ENCODE results near the gene SCTR. TPM values are rescaled to one million over a fixed set of nuclear protein-coding genes. Genes with fewer than 3 reads are reported as not detected.

Gene SCTR
- total and polyA plus RNA-seq, 2 of the 13 experiments (the other 11 are each of a cell fraction or from before 2014, with no cell fraction given): not detected

- no peak overlapping the region for H3K4me2 ChIP-seq (ENCODE audit: low read depth, low read length)
- H3K9ac ChIP-seq (ENCODE audit: insufficient read depth, low read depth, low read length): no peak overlapping the region
- H3K9me3 ChIP-seq (ENCODE audit: low read length): no peaks in the 10 kb centered on the region
- DNase-seq (ENCODE audit: low spot score) (peak; percentile 33), ATAC-seq (peak; percentile 44; the same call in 2 of the 3 replicates), FAIRE-seq (no peak)
- H3K4me1 ChIP-seq (ENCODE audit: insufficient read depth, low read length): peaks cover 12% of the 10 kb centered on the region
- no peak overlapping the region for H2AFZ ChIP-seq (ENCODE audit: low read length)
- H3K79me2 ChIP-seq (ENCODE audit: insufficient read depth, low read length): no peaks in the 10 kb centered on the region
- H3K27me3 ChIP-seq (ENCODE audit: control insufficient read depth in 1 of 2, insufficient read depth in 2 of 2, low read length in 2 of 2): peaks cover under 1 to 19% of the 10 kb centered on the region in 2 experiments; a peak in 3 of 5 replicates
- in situ Hi-C loops (cut with HindIII; ENCODE audit: extremely low pct_ligation_motif_present, low pct_unique_long_range_greater_than_20kb): no loop called here
- H3K4me3 ChIP-seq (replicated peaks in 1 of 3; ENCODE audit: insufficient read depth in 1 of 3, low read depth in 2 of 3, low read length in 3 of 3): no peak overlapping the region
- H3K36me3 ChIP-seq (replicated peaks in 1 of 2; ENCODE audit: control insufficient read depth in 1 of 2, insufficient read depth in 2 of 2, low read length in 2 of 2): no peaks in the 10 kb centered on the region
- ChIA-PET CTCF (ENCODE audit: low intra/inter-chr PET ratio, low total read pairs) (no interaction called here), POLR2A (no interaction called here)
- WGBS (ENCODE audit: low lambda C conversion rate): 9% methylated on average over 2 of the region's 2 CpGs
- intact Hi-C loops (cut with micrococcal nuclease; ENCODE audit: unreplicated experiment): no loop called here
- no peak overlapping the region for H3K27ac ChIP-seq (ENCODE audit: extremely low read length, insufficient read depth, low read length)
- BruUV-seq (replicated peaks): no TSS peak
- H4K20me1 ChIP-seq (ENCODE audit: insufficient read depth, low read length): no peaks in the 10 kb centered on the region
- no peak for TF ChIP-seq STAG1 (CRISPR knock-in tag; IDR thresholded peaks at IDR 0.05)
- TF ChIP-seq ZNF841 (CRISPR knock-in tag; IDR thresholded peaks at IDR 0.05; ENCODE audit: borderline replicate concordance): no peak
- no peak for TF ChIP-seq KDM3A (CRISPR knock-in tag; IDR thresholded peaks at IDR 0.05; ENCODE audit: low read depth)
- TF ChIP-seq THAP7 (CRISPR knock-in tag; IDR thresholded peaks at IDR 0.05): no peak
- no peak for TF ChIP-seq SNAI1 (CRISPR knock-in tag; IDR thresholded peaks at IDR 0.05; ENCODE audit: borderline replicate concordance)
- TF ChIP-seq TCF7 (IDR thresholded peaks at IDR 0.05; ENCODE audit: low read depth): peak; percentile 19; the same call in 1 of the 2 replicates
- no peak for TF ChIP-seq MAFK (conservative IDR thresholded peaks at IDR 0.05 in 1 of 2, IDR thresholded peaks at IDR 0.05 in 1 of 2; ENCODE audit: low read length in 2 of 2)
- TF ChIP-seq ZNF839 (CRISPR knock-in tag; IDR thresholded peaks at IDR 0.05; ENCODE audit: borderline replicate concordance): no peak
- no peak for TF ChIP-seq ZNF782 (CRISPR knock-in tag; IDR thresholded peaks at IDR 0.05; ENCODE audit: borderline replicate concordance)
- TF ChIP-seq KAT8 (CRISPR knock-in tag; IDR thresholded peaks at IDR 0.05): no peak
- no peak for TF ChIP-seq ZNF816 (CRISPR knock-in tag; IDR thresholded peaks at IDR 0.05; ENCODE audit: borderline replicate concordance)
- no peak for TF ChIP-seq SIX1 (CRISPR knock-in tag; IDR thresholded peaks at IDR 0.05; ENCODE audit: borderline replicate concordance)
- no peak for TF ChIP-seq NR1H2 (CRISPR knock-in tag; IDR thresholded peaks at IDR 0.05; ENCODE audit: borderline replicate concordance, low read depth)
- TF ChIP-seq ZBTB44 (CRISPR knock-in tag; IDR thresholded peaks at IDR 0.05): no peak
- TF ChIP-seq HMG20A (CRISPR knock-in tag; IDR thresholded peaks at IDR 0.05; ENCODE audit: borderline replicate concordance): 0 out of 2 replicates have a peak, but pooled peaks have one; percentile 18
- TF ChIP-seq CC2D1A (CRISPR knock-in tag; IDR thresholded peaks at IDR 0.05): no peak
- no peak for TF ChIP-seq USF2 (IDR thresholded peaks at IDR 0.05; ENCODE audit: low read depth, low read length)
- TF ChIP-seq USF2 (CRISPR knock-in tag; IDR thresholded peaks at IDR 0.05; ENCODE audit: borderline replicate concordance): no peak
These were observed 26.1 kb upstream of the SCTR start for GRCh38 chr2:119550346-119550745.
